T-helper 9 cell (primary cell): ENCODE data around the gene SNAP23.
"Not testable (repeated sequence)": the region's sequence is repeated elsewhere in the genome, so short reads cannot be mapped to it uniquely, and the experiment has no call there.

Experiments used
- DNase-seq: peaks from one replicate; pipeline ENCODE4 v3.0.0-alpha.2; 2020

Gene SNAP23

DNA sequence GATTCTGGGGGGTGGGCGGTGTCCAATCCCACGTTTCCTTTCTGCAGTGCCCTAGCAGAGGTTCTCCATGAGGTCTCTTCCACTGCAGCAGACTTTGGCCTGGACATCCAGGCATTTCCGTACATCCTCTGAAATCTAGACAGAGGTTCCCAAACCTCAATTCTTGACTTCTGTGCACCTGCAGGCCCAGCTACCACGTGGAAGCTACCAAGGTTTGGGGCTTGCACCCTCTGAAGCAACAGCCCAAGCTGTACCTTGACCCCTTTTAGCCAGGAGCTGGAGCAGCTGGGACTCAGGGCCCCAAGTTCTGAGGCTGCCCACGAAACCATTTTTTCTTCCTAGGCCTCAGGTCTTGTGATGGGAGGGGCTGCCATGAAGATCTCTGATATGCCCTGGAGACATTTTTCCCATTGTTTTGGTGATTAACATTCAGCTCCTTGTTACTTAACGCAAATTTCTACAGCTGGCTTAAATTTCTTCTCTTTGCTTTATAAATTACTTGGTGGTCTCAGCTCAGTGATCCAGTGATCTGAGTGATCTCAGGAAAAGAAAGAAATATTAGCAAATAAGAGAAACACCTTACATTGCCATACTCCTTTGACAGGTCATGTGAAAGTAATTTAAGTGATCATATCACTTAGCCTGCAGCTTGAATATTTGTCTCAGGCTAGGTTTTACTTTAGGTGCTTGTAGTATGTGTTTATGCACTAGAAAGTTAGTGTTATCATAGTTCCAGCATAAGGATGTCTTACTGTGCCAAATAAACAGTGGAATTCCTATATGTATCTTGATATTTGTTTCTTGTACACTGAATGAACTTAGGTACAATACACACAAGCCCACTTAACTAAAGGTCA lies 3.0 kb downstream of the SNAP23 start:
- DNase-seq = no peak

GRCh38 chr15:42499858-42500609 lies 4.6 kb downstream of the SNAP23 start:
- no peak for DNase-seq

DNA sequence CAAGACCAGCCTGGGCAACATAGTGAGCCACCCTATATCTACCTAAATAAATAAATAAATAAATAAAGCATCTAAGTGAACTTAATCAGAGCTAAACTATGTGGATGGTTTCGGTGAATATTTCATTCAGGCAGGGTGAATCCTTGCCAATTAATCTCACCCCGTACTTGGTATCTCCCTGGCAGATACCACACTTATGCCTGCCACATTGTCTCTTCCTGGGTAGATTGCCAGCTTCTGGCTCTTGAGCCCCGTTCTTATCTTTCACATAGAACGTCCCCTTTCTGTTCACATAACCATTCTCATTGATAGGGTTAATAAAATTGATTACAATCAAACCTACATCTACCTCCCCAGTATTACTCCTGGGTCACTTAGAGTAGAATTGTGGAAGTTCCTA lies 7.0 kb downstream of the SNAP23 start:
- no peak for DNase-seq

GRCh38 chr15:42503825-42504224 lies 8.4 kb downstream of the SNAP23 start:
- no peak for DNase-seq

DNA sequence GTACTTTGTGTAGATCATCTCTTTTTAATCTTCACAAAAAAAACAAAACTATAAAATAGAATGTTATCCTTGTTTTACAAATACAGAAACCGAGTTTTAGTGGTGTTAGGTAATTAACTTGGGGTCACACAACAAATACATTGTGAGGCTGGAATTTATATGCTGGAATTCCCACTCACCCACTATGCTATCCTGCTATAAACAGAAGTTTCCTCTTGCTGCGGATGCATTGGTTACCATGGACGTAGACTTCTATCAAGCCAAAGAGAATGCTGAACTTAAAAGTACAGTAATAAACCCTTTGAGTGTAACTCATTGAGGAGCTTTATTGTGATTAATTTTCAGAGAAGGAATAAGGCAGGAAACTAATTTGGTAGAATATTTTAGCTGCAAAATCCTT lies 9.2 kb downstream of the SNAP23 start:
- no peak for DNase-seq

GRCh38 chr15:42507514-42507913 lies 12.1 kb downstream of the SNAP23 start:
- DNase-seq = no peak

DNA sequence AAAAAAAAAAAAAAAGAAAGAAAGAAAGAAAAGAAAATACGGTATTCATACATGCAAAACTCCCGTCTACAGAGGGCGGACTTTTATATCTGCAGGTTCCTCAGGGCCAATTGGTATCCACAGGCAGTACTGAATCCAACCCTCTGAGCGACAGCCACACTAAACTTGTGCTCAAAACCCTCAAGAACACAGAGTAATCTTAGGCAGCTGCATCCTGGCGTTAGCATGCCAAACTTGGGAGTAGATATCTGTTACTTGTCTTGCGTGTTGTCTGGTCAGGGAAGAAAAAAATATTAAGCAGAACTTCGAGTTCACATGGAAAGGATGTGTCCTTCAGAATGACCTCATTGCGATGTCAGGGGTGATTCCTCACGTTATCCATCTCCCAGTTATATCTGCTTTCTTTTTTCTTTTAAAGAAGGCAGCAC lies 12.8 kb downstream of the SNAP23 start:
- DNase-seq = no peak

- no peak for DNase-seq
These were observed 15.0 kb downstream of the SNAP23 start for GRCh38 chr15:42510258-42511006.

GRCh38 chr15:42511007-42511391 lies 15.6 kb downstream of the SNAP23 start:
- no peak for DNase-seq

GRCh38 chr15:42523331-42523730 lies 27.9 kb downstream of the SNAP23 start:
- DNase-seq = no peak

DNA sequence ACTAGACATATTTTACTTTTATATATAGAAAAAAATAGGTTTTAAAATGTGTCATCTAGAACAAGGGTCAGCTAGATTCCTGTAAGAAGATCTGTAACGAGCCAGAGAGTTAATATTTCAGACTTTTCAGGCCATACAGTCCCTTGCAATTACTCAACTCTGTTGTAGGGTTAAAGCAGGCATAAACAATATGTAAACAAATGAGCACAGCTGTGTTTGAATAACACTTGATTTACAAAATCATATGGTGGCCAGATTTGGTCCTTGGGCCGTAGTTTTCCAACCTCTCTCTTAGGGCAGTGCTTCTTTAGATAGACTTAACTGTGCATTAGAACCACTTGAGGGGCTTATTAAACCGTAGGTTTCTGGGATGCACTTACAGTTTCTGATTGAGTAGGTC lies 33.5 kb downstream of the SNAP23 start:
- DNase-seq = no peak

- no peak for DNase-seq
These were observed 37.8 kb downstream of the SNAP23 start for GRCh38 chr15:42533246-42533645.

DNA sequence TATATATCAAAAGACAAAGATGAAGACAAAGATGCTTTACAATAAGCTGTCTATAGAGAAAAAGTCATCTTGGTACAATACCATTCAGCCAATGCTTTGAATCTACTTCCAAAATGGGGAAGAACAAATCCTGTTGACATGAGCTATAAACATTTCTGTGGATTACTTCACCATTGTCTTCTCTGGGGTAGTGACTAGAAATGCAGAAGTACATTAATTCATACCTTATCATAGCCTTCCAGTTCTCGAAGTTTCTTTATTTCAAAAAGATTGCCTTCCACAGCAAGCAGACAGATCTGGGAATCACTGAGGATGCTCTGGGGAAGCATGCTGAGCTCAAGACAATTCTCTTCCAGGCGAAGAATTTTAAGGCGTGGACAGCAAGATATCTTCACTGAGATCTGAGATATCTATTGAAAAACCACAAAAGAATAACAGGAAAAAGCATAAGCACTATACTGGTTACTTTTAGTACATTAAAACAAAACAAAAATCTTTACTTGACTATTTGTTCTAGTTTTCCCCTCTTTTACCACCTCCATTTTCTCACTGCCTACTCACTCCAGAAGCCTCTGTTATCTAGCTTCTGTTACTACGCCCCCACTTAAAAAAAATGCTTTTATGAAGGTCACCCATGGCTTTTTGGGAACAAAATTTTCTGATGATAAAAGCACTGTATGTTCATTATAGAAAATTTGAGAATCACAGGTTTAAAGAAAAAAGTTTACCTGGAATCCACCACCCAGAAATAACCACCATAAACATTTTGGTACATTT lies 49.6 kb downstream of the SNAP23 start:
- DNase-seq = no peak

- DNase-seq = no peak
These were observed 52.4 kb downstream of the SNAP23 start for GRCh38 chr15:42547918-42548248.

- DNase-seq = peak; percentile 86
These were observed 53.0 kb downstream of the SNAP23 start, which contains the start of the genes HAUS2 and LRRC57 for GRCh38 chr15:42548249-42549031. HAUS2 (plus strand) TSS chr15:42548838; CDS start chr15:42548873, 35 bp downstream. LRRC57 (minus strand) TSS chr15:42548793; CDS start chr15:42548434, 359 bp downstream.

DNA sequence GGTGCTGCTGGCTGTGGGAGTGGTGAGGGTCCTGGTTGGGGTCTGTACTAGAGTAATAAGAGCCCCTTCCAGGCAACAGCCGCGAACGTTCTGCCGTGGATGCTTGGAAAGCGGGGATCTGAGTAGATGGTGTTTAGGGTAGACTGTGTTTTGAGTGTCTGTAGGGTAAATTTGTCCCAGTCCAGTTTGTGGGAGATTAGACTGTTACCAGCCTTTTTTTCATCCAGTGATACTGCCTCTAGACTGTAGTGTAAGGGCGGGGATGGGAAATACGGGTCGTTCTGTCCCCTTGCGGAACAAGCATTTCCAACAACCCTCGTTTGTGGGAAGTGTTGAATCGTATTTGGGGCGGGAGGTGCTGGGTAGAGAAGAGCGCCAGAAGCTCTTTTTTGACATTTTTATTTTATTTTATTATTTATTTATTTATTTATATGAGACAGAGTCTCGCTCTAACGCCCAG lies 53.6 kb downstream of the SNAP23 start:
- no peak for DNase-seq

DNA sequence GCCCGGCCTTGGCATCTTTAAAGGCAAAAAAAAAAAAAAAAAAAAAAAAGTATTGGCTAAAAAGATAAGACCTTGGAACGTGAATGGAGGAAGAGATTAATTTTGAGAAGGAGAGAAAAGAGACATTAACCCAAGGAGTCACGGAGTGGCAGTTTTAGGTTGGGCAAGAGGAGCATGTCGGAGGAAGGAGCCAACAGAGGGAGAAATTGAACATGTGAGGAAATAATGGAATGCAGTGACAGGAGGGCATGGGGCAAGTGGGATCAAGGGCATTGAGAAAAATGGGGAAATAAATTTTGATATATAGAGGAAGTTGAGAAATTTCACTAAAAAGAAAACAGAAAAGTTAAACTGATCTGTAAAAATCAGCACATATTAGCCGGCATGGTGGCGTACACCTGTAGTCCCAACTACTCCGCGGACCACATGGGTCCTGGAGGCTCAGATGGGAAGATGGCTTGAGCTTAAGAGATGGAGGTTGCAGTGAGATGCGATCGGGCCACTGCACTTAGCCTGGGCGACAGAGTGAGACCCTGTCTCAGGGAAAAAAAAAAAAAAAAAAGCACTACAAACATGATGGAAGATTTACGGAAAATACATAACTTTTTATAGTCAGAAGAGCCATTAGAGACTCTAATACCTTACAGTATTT lies 54.4 kb downstream of the SNAP23 start:
- DNase-seq = no peak

GRCh38 chr15:42553554-42553953 lies 58.1 kb downstream of the SNAP23 start:
- DNase-seq = no peak

DNA sequence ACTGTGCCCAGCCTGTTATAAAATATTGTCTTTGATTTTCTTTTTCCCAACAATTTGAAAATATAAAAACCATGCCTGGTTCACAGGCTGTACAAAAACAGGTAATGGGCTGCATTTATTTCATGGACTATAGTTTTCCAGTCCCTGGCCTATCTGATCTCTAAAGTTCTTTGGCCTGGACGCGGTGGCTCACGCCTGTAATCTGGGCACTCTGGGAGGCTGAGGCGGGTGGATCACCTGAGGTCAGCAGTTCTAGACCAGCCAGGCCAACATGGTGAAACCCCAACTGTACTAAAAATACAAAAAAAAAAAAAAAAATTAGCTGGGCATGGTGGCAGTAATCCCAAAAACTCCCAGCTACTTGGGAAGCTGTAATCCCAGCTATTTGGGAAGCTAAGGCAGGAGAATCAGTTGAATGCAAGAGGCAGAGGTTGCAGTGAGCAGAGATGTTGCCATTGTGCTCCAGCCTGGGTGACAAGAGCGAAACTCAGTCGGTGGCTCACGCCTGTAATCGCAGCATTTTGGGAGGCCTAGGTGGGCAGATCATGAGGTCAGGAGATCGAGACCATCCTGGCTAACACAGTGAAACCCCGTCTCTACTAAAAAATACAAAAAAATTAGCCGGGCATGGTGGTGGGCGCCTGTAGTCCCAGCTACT lies 61.2 kb downstream of the SNAP23 start:
- not testable (repeated sequence) for DNase-seq

- no peak for DNase-seq
These were observed 63.3 kb downstream of the SNAP23 start for GRCh38 chr15:42558739-42559138.
